Measurements from ENCODE around the gene DPYSL4. TPM values are rescaled to one million over a fixed set of nuclear protein-coding genes. Genes with fewer than 3 reads are reported as not detected.

Gene DPYSL4
- total and polyA plus RNA-seq, 2 of the 13 experiments (the other 11 are each of a cell fraction or from before 2014, with no cell fraction given) = 0.84 to 1.2 TPM

DNA sequence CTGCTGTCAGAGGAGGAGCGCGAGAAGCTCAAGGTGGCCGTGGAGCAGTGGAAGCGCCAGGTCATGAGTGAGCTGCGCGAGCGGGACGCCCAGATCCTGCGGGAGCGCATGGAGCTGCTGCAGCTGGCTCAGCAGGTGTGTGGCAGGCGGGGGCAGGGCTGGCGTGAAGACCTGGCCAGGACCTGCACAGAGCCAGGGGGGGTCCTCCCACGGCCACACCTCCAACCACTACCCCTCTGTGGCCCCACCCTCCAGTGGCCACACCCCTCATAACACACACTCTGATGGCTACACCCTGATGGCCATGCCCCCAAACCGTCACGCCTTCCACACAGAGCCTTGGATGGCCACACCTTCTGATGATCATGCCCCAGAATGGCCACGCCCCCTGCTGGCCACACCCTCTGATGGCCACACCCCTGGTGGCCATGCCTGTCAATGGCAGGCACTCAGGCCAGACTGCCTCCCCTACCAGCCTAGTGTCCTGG lies 23.4 kb upstream of the DPYSL4 start:
- BruUV-seq (replicated peaks) = no TSS peak
- POLR2A ChIA-PET = no interaction called here
- H2AFZ ChIP-seq (ENCODE audit: low read length) = no peak overlapping the region

More for the DNA sequence above, 23.4 kb upstream of the DPYSL4 start:
- Histone ChIP-seq H3K4me2 (ENCODE audit: low read depth, low read length) (no peak overlapping the region), H3K27ac (ENCODE audit: extremely low read length, insufficient read depth, low read length) (no peak overlapping the region), H3K4me1 (ENCODE audit: insufficient read depth, low read length) (peaks cover 11% of the 10 kb centered on the region), H3K27me3 (ENCODE audit: control insufficient read depth in 1 of 2, insufficient read depth in 2 of 2, low read length in 2 of 2) (peaks cover 0 to 29% of the 10 kb centered on the region in 2 experiments; a peak in 3 of 5 replicates), H4K20me1 (ENCODE audit: insufficient read depth, low read length) (no peaks in the 10 kb centered on the region), H3K9ac (ENCODE audit: insufficient read depth, low read depth, low read length) (no peak overlapping the region), H3K79me2 (ENCODE audit: insufficient read depth, low read length) (no peaks in the 10 kb centered on the region), H3K9me3 (ENCODE audit: low read length) (no peaks in the 10 kb centered on the region), H3K36me3 (replicated peaks in 1 of 2; ENCODE audit: control insufficient read depth in 1 of 2, insufficient read depth in 2 of 2, low read length in 2 of 2) (no peaks in the 10 kb centered on the region), H3K4me3 (replicated peaks in 1 of 3; ENCODE audit: insufficient read depth in 1 of 3, low read depth in 2 of 3, low read length in 3 of 3) (no peak overlapping the region)
- FAIRE-seq = no peak
- CTCF ChIA-PET (ENCODE audit: low intra/inter-chr PET ratio, low total read pairs) = no interaction called here
- ATAC-seq = peak; percentile 61
- 65% methylated on average over 4 of the region's 16 CpGs for WGBS (ENCODE audit: low lambda C conversion rate)
- DNase-seq (ENCODE audit: low spot score) = peak; percentile 33
- intact Hi-C loops (cut with micrococcal nuclease; ENCODE audit: unreplicated experiment) (no loop called here), in situ Hi-C loops (cut with HindIII; ENCODE audit: extremely low pct_ligation_motif_present, low pct_unique_long_range_greater_than_20kb) (no loop called here)
- TF ChIP-seq, protein P1, sequence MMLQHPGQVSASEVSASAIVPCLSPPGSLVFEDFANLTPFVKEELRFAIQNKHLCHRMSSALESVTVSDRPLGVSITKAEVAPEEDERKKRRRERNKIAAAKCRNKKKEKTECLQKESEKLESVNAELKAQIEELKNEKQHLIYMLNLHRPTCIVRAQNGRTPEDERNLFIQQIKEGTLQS (CRISPR knock-in tag; IDR thresholded peaks at IDR 0.05) = no peak
- TF ChIP-seq PRPF4 (IDR thresholded peaks at IDR 0.05; ENCODE audit: low read depth, low read length, poor library complexity, severe bottlenecking) = no peak
- TF ChIP-seq SOX6 (IDR thresholded peaks at IDR 0.05) = no peak
- TF ChIP-seq SOX6 (CRISPR knock-in tag; IDR thresholded peaks at IDR 0.05) = no peak
- TF ChIP-seq, protein P2, sequence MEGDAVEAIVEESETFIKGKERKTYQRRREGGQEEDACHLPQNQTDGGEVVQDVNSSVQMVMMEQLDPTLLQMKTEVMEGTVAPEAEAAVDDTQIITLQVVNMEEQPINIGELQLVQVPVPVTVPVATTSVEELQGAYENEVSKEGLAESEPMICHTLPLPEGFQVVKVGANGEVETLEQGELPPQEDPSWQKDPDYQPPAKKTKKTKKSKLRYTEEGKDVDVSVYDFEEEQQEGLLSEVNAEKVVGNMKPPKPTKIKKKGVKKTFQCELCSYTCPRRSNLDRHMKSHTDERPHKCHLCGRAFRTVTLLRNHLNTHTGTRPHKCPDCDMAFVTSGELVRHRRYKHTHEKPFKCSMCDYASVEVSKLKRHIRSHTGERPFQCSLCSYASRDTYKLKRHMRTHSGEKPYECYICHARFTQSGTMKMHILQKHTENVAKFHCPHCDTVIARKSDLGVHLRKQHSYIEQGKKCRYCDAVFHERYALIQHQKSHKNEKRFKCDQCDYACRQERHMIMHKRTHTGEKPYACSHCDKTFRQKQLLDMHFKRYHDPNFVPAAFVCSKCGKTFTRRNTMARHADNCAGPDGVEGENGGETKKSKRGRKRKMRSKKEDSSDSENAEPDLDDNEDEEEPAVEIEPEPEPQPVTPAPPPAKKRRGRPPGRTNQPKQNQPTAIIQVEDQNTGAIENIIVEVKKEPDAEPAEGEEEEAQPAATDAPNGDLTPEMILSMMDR (CRISPR knock-in tag; IDR thresholded peaks at IDR 0.05) = 0 out of 2 replicates have a peak, but pooled peaks have one; percentile 8
- TF ChIP-seq, protein P3, sequence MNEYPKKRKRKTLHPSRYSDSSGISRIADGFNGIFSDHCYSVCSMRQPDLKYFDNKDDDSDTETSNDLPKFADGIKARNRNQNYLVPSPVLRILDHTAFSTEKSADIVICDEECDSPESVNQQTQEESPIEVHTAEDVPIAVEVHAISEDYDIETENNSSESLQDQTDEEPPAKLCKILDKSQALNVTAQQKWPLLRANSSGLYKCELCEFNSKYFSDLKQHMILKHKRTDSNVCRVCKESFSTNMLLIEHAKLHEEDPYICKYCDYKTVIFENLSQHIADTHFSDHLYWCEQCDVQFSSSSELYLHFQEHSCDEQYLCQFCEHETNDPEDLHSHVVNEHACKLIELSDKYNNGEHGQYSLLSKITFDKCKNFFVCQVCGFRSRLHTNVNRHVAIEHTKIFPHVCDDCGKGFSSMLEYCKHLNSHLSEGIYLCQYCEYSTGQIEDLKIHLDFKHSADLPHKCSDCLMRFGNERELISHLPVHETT (CRISPR knock-in tag; conservative IDR thresholded peaks at IDR 0.05) = no peak
- no peak for TF ChIP-seq SP1 (IDR thresholded peaks at IDR 0.05)
- peak; percentile 67 for TF ChIP-seq SP1 (CRISPR knock-in tag; IDR thresholded peaks at IDR 0.05)
- TF ChIP-seq, protein P4, sequence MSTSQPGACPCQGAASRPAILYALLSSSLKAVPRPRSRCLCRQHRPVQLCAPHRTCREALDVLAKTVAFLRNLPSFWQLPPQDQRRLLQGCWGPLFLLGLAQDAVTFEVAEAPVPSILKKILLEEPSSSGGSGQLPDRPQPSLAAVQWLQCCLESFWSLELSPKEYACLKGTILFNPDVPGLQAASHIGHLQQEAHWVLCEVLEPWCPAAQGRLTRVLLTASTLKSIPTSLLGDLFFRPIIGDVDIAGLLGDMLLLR (CRISPR knock-in tag; IDR thresholded peaks at IDR 0.05) = no peak
